C4-2B (cell line): ENCODE results near the gene SLC25A23.

Experiments used
- H3K27ac ChIP-seq: fragments of 450-650 bp; 2 replicates; pipeline ENCODE4 v1.5.1; 2017
- CTCF ChIP-seq: fragments of 450-650 bp; conservative IDR thresholded peaks from 2 replicates; pipeline ENCODE4 v1.5.1; 2017; ENCODE audit warnings: mild to moderate bottlenecking
- ZFX ChIP-seq: fragments of 450-650 bp; IDR thresholded peaks from 2 replicates; pipeline ENCODE4 v1.6.1; 2017

SLC25A23 gene

GRCh38 chr19:6394831-6395230, 64.8 kb downstream of the SLC25A23 start:
- no peak overlapping the region for H3K27ac ChIP-seq
- TF ChIP-seq CTCF = no peak
- no peak for TF ChIP-seq ZFX

- TF ChIP-seq ZFX (no peak), CTCF (no peak)
- peak overlapping the region; percentile 84 for H3K27ac ChIP-seq
Measured at GRCh38 chr19:6393983-6394412, 65.6 kb downstream of the SLC25A23 start.

- TF ChIP-seq CTCF (no peak), ZFX (peak; percentile 59; the same call in 1 of the 2 replicates)
- H3K27ac ChIP-seq = peak within 1 kb of the TSS; percentile 84
Measured at GRCh38 chr19:6393074-6393982, 66.3 kb downstream of the SLC25A23 start, which contains the start of gene GTF2F1. Gene GTF2F1, minus strand, starts transcription at chr19:6393164. Its CDS starts 169 bp downstream, at chr19:6392995.

- TF ChIP-seq CTCF (no peak), ZFX (no peak)
- H3K27ac ChIP-seq = peak overlapping the region; percentile 84
Measured at GRCh38 chr19:6392221-6393073, 67.1 kb downstream of the SLC25A23 start.
